B cell (primary cell): ENCODE results near the gene PIAS2. TPM values are rescaled to one million over a fixed set of nuclear protein-coding genes. Genes with fewer than 3 reads are reported as not detected.

Experiments
- ATAC-seq: fragments of 200-7000 bp; cut with Tn5 transposase; one replicate; pipeline ENCODE4 v1.10.0; 2021; ENCODE audit warnings: low read depth, mild to moderate bottlenecking, moderate number of reproducible peaks, moderate library complexity
- CTCF ChIA-PET: fragments of 350-600 bp; sonication (Branson Sonifier 250); formaldehyde crosslinking; loops from one replicate; lab custom pipeline; 2021; ENCODE audit warnings: antibody characterized with exemption, inconsistent platforms; lab: Charles Lee
- POLR2A ChIA-PET: fragments of 350-600 bp; sonication (Branson Sonifier 250); formaldehyde crosslinking; loops from one replicate; lab custom pipeline; 2021; ENCODE audit warnings: antibody characterized with exemption; lab: Charles Lee
- DNase-seq: peaks from one replicate; pipeline ENCODE4 v3.0.0; 2013
- H2AFZ ChIP-seq: 2 replicates; pipeline ENCODE4 v1.6.1; 2012; ENCODE audit warnings: mild to moderate bottlenecking, low read depth, low read length; ENCODE audit not compliant: insufficient read depth, poor library complexity, severe bottlenecking
- H3K27ac ChIP-seq, 2 donors: 1 replicate in 1 of 2; 2 replicates in 1 of 2; pipeline ENCODE4 v1.5.1; 2012 to 2013; ENCODE audit warnings: low read length in 2 of 2, mild to moderate bottlenecking in 2 of 2, moderate library complexity in 1 of 2
- H3K27me3 ChIP-seq, 4 experiments: fragments of 200-600 bp in 1 of 4; sonication (generic) in 1 of 4; replicated peaks in 1 of 4; 1 replicate in 2 of 4; 2 replicates in 2 of 4; pipeline versions ENCODE4 v1.6.1 to v1.7.0; 2013 to 2016; ENCODE audit warnings: low read length in 3 of 4, mild to moderate bottlenecking in 2 of 4, mixed read lengths in 1 of 4, moderate library complexity in 1 of 4; ENCODE audit not compliant: insufficient read depth in 4 of 4, control insufficient read depth in 3 of 4; ENCODE audit errors: control extremely low read depth in 1 of 4
- H3K36me3 ChIP-seq, 2 experiments: replicated peaks in 1 of 2; 1 replicate in 1 of 2; 2 replicates in 1 of 2; pipeline versions ENCODE4 v1.6.1 to v1.7.1; 2013; ENCODE audit warnings: low read length in 1 of 2; ENCODE audit not compliant: insufficient read depth in 2 of 2, control insufficient read depth in 1 of 2; ENCODE audit errors: control extremely low read depth in 1 of 2, extremely low read depth in 1 of 2
- H3K4me1 ChIP-seq, 2 donors: fragments of 200-600 bp in 1 of 2; sonication (generic) in 1 of 2; 1 replicate in 1 of 2; 2 replicates in 1 of 2; pipeline versions ENCODE4 v1.5.1 to v1.6.1; 2013 to 2017; ENCODE audit warnings: low read length in 2 of 2; ENCODE audit not compliant: control insufficient read depth in 2 of 2, insufficient read depth in 2 of 2
- H3K4me2 ChIP-seq: replicated peaks from 2 replicates; pipeline ENCODE3; 2012; ENCODE audit warnings: mild to moderate bottlenecking, low read depth, low read length; ENCODE audit not compliant: poor library complexity, severe bottlenecking
- H3K4me3 ChIP-seq, 5 experiments: fragments of 200-600 bp in 1 of 5; sonication (generic) in 1 of 5; 1 replicate in 3 of 5; 2 replicates in 2 of 5; pipeline versions ENCODE4 v1.5.1 to v1.7.0; 2011 to 2016; ENCODE audit warnings: low read length in 4 of 5, mild to moderate bottlenecking in 4 of 5, low read depth in 2 of 5, control low read depth in 1 of 5, moderate library complexity in 1 of 5; ENCODE audit not compliant: insufficient read depth in 1 of 5; ENCODE audit errors: control extremely low read depth in 1 of 5, extremely low read depth in 1 of 5
- H3K79me2 ChIP-seq: fragments of 200-600 bp; sonication (generic); one replicate; pipeline ENCODE4 v1.6.0; 2016; ENCODE audit warnings: low read length; ENCODE audit not compliant: control insufficient read depth, insufficient read depth
- H3K9ac ChIP-seq: fragments of 200-600 bp; sonication (generic); 2 replicates; pipeline ENCODE4 v1.6.1; 2017; ENCODE audit warnings: mild to moderate bottlenecking, low read length, moderate library complexity
- H3K9me3 ChIP-seq, 3 donors: one replicate each; pipeline versions ENCODE4 v1.6.1 to v1.7.1; 2013; ENCODE audit warnings: low read length in 2 of 3; ENCODE audit not compliant: control insufficient read depth in 2 of 3, insufficient read depth in 1 of 3; ENCODE audit errors: control extremely low read depth in 1 of 3
- H4K20me1 ChIP-seq: 2 replicates; pipeline ENCODE4 v1.6.0; 2012; ENCODE audit warnings: mild to moderate bottlenecking, low read length; ENCODE audit not compliant: insufficient read depth, control insufficient read depth, poor library complexity, severe bottlenecking
- H3K27ac Mint-ChIP-seq: one replicate; pipeline ENCODE4 v1.8.0; 2021; ENCODE audit warnings: mixed read lengths
- H3K27me3 Mint-ChIP-seq: one replicate; pipeline ENCODE4 v1.8.0; 2021; ENCODE audit warnings: mixed read lengths
- H3K4me1 Mint-ChIP-seq: one replicate; pipeline ENCODE4 v1.8.0; 2021; ENCODE audit warnings: mixed read lengths
- H3K4me3 Mint-ChIP-seq: one replicate; pipeline ENCODE4 v1.8.0; 2021; ENCODE audit warnings: mixed read lengths
- H3K9me3 Mint-ChIP-seq: one replicate; pipeline ENCODE4 v1.8.0; 2022; ENCODE audit warnings: mixed read lengths; ENCODE audit not compliant: insufficient read depth
- CTCF ChIP-seq: fragments of 200-600 bp; IDR thresholded peaks from one replicate; pipeline ENCODE4 v1.8.0; 2022; ENCODE audit warnings: antibody characterized with exemption, mild to moderate bottlenecking
- EZH2 ChIP-seq: IDR thresholded peaks from 2 replicates; pipeline ENCODE4 v1.6.1; 2012; ENCODE audit warnings: borderline replicate concordance, low read depth, mild to moderate bottlenecking, moderate library complexity, low read length; ENCODE audit not compliant: insufficient read depth, poor library complexity, severe bottlenecking
- WGBS: methylation state at CpG from one replicate; pipeline ENCODE4 v1.1.5; 2013; ENCODE audit warnings: missing lambda C conversion rate; ENCODE audit not compliant: insufficient coverage; 5-methylcytosine and 5-hydroxymethylcytosine counted together
- intact Hi-C: fragments of 100-400 bp; cut with micrococcal nuclease; formaldehyde crosslinking; loops from one replicate; pipeline ENCODE4 v1.10.0; 2022
- polyA plus RNA-seq: library from polyadenylated mRNA; depleted of rRNA; stranded (reverse); fragments of >200 nt; gene quantifications from 2 replicates; pipeline ENCODE4 v1.2.3, GENCODE V29; 2012
- total RNA-seq, 2 donors: library from RNA; stranded (reverse); fragments of 120-200 nt in 1 of 2; gene quantifications; 1 replicate in 1 of 2; 2 replicates in 1 of 2; pipeline versions ENCODE4 v1.2.3 to v1.2.4, GENCODE V29; 2013 to 2022

Gene PIAS2
- total and polyA plus RNA-seq, 2 donors (not counting 1 experiment from before 2014, with no cell fraction given): 7.3 to 51.1 TPM

GRCh38 chr18:46761059-46761769 lies 156.1 kb downstream of the PIAS2 start:
- Histone ChIP-seq H3K4me1 (peaks cover 12 to 17% of the 10 kb centered on the region in 2 donors), H3K4me3 (no peak overlapping the region), H2AFZ (no peak overlapping the region), H4K20me1 (no peaks in the 10 kb centered on the region), H3K27ac (no peak overlapping the region), H3K9me3 (peaks cover 0 to 6% (median 0%) of the 10 kb centered on the region in 3 donors), H3K79me2 (no peaks in the 10 kb centered on the region), H3K4me2 (no peak overlapping the region), H3K9ac (no peak overlapping the region), H3K27me3 (peaks cover 0 to 32% (median 27%) of the 10 kb centered on the region in 4 experiments), H3K36me3 (no peaks in the 10 kb centered on the region)
- CTCF ChIA-PET: no interaction called here
- TF ChIP-seq CTCF (no peak), EZH2 (no peak)
- Mint-ChIP-seq H3K4me3 (no peak overlapping the region), H3K9me3 (no peaks in the 10 kb centered on the region), H3K27ac (no peak overlapping the region), H3K4me1 (peaks cover 9% of the 10 kb centered on the region), H3K27me3 (peaks cover 60% of the 10 kb centered on the region)
- DNase-seq (no peak), ATAC-seq (no peak)
- POLR2A ChIA-PET: no interaction called here
- intact Hi-C loops: no loop called here
- no CpG with 5 or more reads among the region's 2 CpGs for WGBS

GRCh38 chr18:46759890-46760289 lies 157.4 kb downstream of the PIAS2 start:
- 77% methylated on average over 6 of the region's 6 CpGs for WGBS
- no peak overlapping the region for H3K27ac Mint-ChIP-seq
- ATAC-seq: no peak
- intact Hi-C loops: no loop called here
- ChIA-PET POLR2A (no interaction called here), CTCF (no interaction called here)
- no peak overlapping the region for H3K4me3 Mint-ChIP-seq
- Histone ChIP-seq H3K4me1 (peaks cover 21 to 30% of the 10 kb centered on the region in 2 donors), H3K4me3 (no peak overlapping the region), H3K4me2 (no peak overlapping the region), H3K9ac (no peak overlapping the region), H4K20me1 (no peaks in the 10 kb centered on the region), H3K27me3 (peaks cover 0 to 38% (median 26%) of the 10 kb centered on the region in 4 experiments), H2AFZ (no peak overlapping the region), H3K9me3 (peaks cover 0 to 8% (median 0%) of the 10 kb centered on the region in 3 donors), H3K36me3 (no peaks in the 10 kb centered on the region), H3K27ac (no peak overlapping the region), H3K79me2 (no peaks in the 10 kb centered on the region)
- TF ChIP-seq CTCF (no peak), EZH2 (no peak)
- H3K9me3 Mint-ChIP-seq: no peaks in the 10 kb centered on the region
- no peak for DNase-seq
- H3K4me1 Mint-ChIP-seq: peaks cover 21% of the 10 kb centered on the region
- H3K27me3 Mint-ChIP-seq: peaks cover 65% of the 10 kb centered on the region
